ENCODE measurements around the gene VPS50. TPM values are rescaled to one million over a fixed set of nuclear protein-coding genes. Genes with fewer than 3 reads are reported as not detected.

VPS50 gene
- polyA plus RNA-seq, 2 donors = 4.9 to 7.0 TPM

GRCh38 chr7:93238748-93239147 is 6.6 kb downstream of the VPS50 start:
- Histone ChIP-seq H3K27me3 (ENCODE audit: control insufficient read depth in 1 of 2, insufficient read depth in 2 of 2, low read length in 2 of 2) (no peaks in the 10 kb centered on the region), H3K4me3 (ENCODE audit: low read depth in 1 of 2, low read length in 2 of 2) (no peak overlapping the region), H3K27ac (ENCODE audit: low read depth in 2 of 2, low read length in 1 of 2) (no peak overlapping the region), H3K9me3 (ENCODE audit: control insufficient read depth in 2 of 2, insufficient read depth in 1 of 2, low read depth in 1 of 2, low read length in 1 of 2) (no peaks in the 10 kb centered on the region), H3K4me1 (ENCODE audit: control insufficient read depth in 2 of 2, insufficient read depth in 2 of 2, low read length in 1 of 2) (no peaks in the 10 kb centered on the region), H3K36me3 (ENCODE audit: control insufficient read depth in 2 of 2, insufficient read depth in 2 of 2, low read length in 1 of 2) (no peaks in the 10 kb centered on the region)
- WGBS, 2 donors = 84 to 87% methylated on average over 2 of the region's 2 CpGs

GRCh38 chr7:93239824-93240223 is 7.7 kb downstream of the VPS50 start:
- Histone ChIP-seq H3K36me3 (ENCODE audit: control insufficient read depth in 2 of 2, insufficient read depth in 2 of 2, low read length in 1 of 2) (no peaks in the 10 kb centered on the region), H3K27me3 (ENCODE audit: control insufficient read depth in 1 of 2, insufficient read depth in 2 of 2, low read length in 2 of 2) (no peaks in the 10 kb centered on the region), H3K9me3 (ENCODE audit: control insufficient read depth in 2 of 2, insufficient read depth in 1 of 2, low read depth in 1 of 2, low read length in 1 of 2) (no peaks in the 10 kb centered on the region), H3K27ac (ENCODE audit: low read depth in 2 of 2, low read length in 1 of 2) (no peak overlapping the region), H3K4me3 (ENCODE audit: low read depth in 1 of 2, low read length in 2 of 2) (no peak overlapping the region), H3K4me1 (ENCODE audit: control insufficient read depth in 2 of 2, insufficient read depth in 2 of 2, low read length in 1 of 2) (no peaks in the 10 kb centered on the region)
- WGBS, 2 donors = 79 to 86% methylated on average over 4 of the region's 4 CpGs

GRCh38 chr7:93242106-93242505 is 9.9 kb downstream of the VPS50 start:
- no peak overlapping the region for H3K27ac ChIP-seq (ENCODE audit: low read depth in 2 of 2, low read length in 1 of 2)
- no peaks in the 10 kb centered on the region for H3K27me3 ChIP-seq (ENCODE audit: control insufficient read depth in 1 of 2, insufficient read depth in 2 of 2, low read length in 2 of 2)
- no peaks in the 10 kb centered on the region for H3K9me3 ChIP-seq (ENCODE audit: control insufficient read depth in 2 of 2, insufficient read depth in 1 of 2, low read depth in 1 of 2, low read length in 1 of 2)
- no peak overlapping the region for H3K4me3 ChIP-seq (ENCODE audit: low read depth in 1 of 2, low read length in 2 of 2)
- H3K36me3 ChIP-seq (ENCODE audit: control insufficient read depth in 2 of 2, insufficient read depth in 2 of 2, low read length in 1 of 2) = no peaks in the 10 kb centered on the region
- no peaks in the 10 kb centered on the region for H3K4me1 ChIP-seq (ENCODE audit: control insufficient read depth in 2 of 2, insufficient read depth in 2 of 2, low read length in 1 of 2)
- WGBS, 2 donors = 95% methylated on average over 3 of the region's 3 CpGs

GRCh38 chr7:93245525-93246432 is 13.6 kb downstream of the VPS50 start:
- WGBS, 2 donors = 29 to 35% methylated on average over 9 of the region's 9 CpGs
- Histone ChIP-seq H3K4me3 (ENCODE audit: low read depth in 1 of 2, low read length in 2 of 2) (peak overlapping the region in 1 of 2 donors; percentile 13), H3K4me1 (ENCODE audit: control insufficient read depth in 2 of 2, insufficient read depth in 2 of 2, low read length in 1 of 2) (no peaks in the 10 kb centered on the region), H3K27ac (ENCODE audit: low read depth in 2 of 2, low read length in 1 of 2) (no peak overlapping the region), H3K36me3 (ENCODE audit: control insufficient read depth in 2 of 2, insufficient read depth in 2 of 2, low read length in 1 of 2) (no peaks in the 10 kb centered on the region), H3K9me3 (ENCODE audit: control insufficient read depth in 2 of 2, insufficient read depth in 1 of 2, low read depth in 1 of 2, low read length in 1 of 2) (no peaks in the 10 kb centered on the region), H3K27me3 (ENCODE audit: control insufficient read depth in 1 of 2, insufficient read depth in 2 of 2, low read length in 2 of 2) (no peaks in the 10 kb centered on the region)

GRCh38 chr7:93249491-93250148 is 17.5 kb downstream of the VPS50 start:
- no peaks in the 10 kb centered on the region for H3K4me1 ChIP-seq (ENCODE audit: control insufficient read depth in 2 of 2, insufficient read depth in 2 of 2, low read length in 1 of 2)
- no peaks in the 10 kb centered on the region for H3K36me3 ChIP-seq (ENCODE audit: control insufficient read depth in 2 of 2, insufficient read depth in 2 of 2, low read length in 1 of 2)
- no peak overlapping the region for H3K27ac ChIP-seq (ENCODE audit: low read depth in 2 of 2, low read length in 1 of 2)
- H3K4me3 ChIP-seq (ENCODE audit: low read depth in 1 of 2, low read length in 2 of 2) = no peak overlapping the region
- no peaks in the 10 kb centered on the region for H3K27me3 ChIP-seq (ENCODE audit: control insufficient read depth in 1 of 2, insufficient read depth in 2 of 2, low read length in 2 of 2)
- 81% methylated on average over 5 of the region's 5 CpGs for WGBS, 2 donors
- H3K9me3 ChIP-seq (ENCODE audit: control insufficient read depth in 2 of 2, insufficient read depth in 1 of 2, low read depth in 1 of 2, low read length in 1 of 2) = no peaks in the 10 kb centered on the region

GRCh38 chr7:93258661-93259060 is 26.5 kb downstream of the VPS50 start:
- no peaks in the 10 kb centered on the region for H3K9me3 ChIP-seq (ENCODE audit: control insufficient read depth in 2 of 2, insufficient read depth in 1 of 2, low read depth in 1 of 2, low read length in 1 of 2)
- peaks cover 0 to 2% of the 10 kb centered on the region in 2 donors for H3K36me3 ChIP-seq (ENCODE audit: control insufficient read depth in 2 of 2, insufficient read depth in 2 of 2, low read length in 1 of 2)

GRCh38 chr7:93262535-93262934 is 30.4 kb downstream of the VPS50 start:
- Histone ChIP-seq H3K27ac (ENCODE audit: low read depth in 2 of 2, low read length in 1 of 2) (no peak overlapping the region), H3K4me1 (ENCODE audit: control insufficient read depth in 2 of 2, insufficient read depth in 2 of 2, low read length in 1 of 2) (no peaks in the 10 kb centered on the region), H3K27me3 (ENCODE audit: control insufficient read depth in 1 of 2, insufficient read depth in 2 of 2, low read length in 2 of 2) (no peaks in the 10 kb centered on the region), H3K9me3 (ENCODE audit: control insufficient read depth in 2 of 2, insufficient read depth in 1 of 2, low read depth in 1 of 2, low read length in 1 of 2) (no peaks in the 10 kb centered on the region), H3K36me3 (ENCODE audit: control insufficient read depth in 2 of 2, insufficient read depth in 2 of 2, low read length in 1 of 2) (peaks cover 0 to 4% of the 10 kb centered on the region in 2 donors), H3K4me3 (ENCODE audit: low read depth in 1 of 2, low read length in 2 of 2) (no peak overlapping the region)
- WGBS, 2 donors = 88 to 97% methylated on average over 1 of the region's 1 CpG

More at GRCh38 chr7:93258661-93259060, 26.5 kb downstream of the VPS50 start:
- Histone ChIP-seq H3K4me3 (ENCODE audit: low read depth in 1 of 2, low read length in 2 of 2) (no peak overlapping the region), H3K27ac (ENCODE audit: low read depth in 2 of 2, low read length in 1 of 2) (no peak overlapping the region), H3K4me1 (ENCODE audit: control insufficient read depth in 2 of 2, insufficient read depth in 2 of 2, low read length in 1 of 2) (no peaks in the 10 kb centered on the region), H3K27me3 (ENCODE audit: control insufficient read depth in 1 of 2, insufficient read depth in 2 of 2, low read length in 2 of 2) (no peaks in the 10 kb centered on the region)

GRCh38 chr7:93265220-93265619 is 33.1 kb downstream of the VPS50 start:
- H3K4me1 ChIP-seq (ENCODE audit: control insufficient read depth in 2 of 2, insufficient read depth in 2 of 2, low read length in 1 of 2) = no peaks in the 10 kb centered on the region
- WGBS, 2 donors = 73 to 83% methylated on average over 4 of the region's 4 CpGs
- no peaks in the 10 kb centered on the region for H3K27me3 ChIP-seq (ENCODE audit: control insufficient read depth in 1 of 2, insufficient read depth in 2 of 2, low read length in 2 of 2)
- H3K9me3 ChIP-seq (ENCODE audit: control insufficient read depth in 2 of 2, insufficient read depth in 1 of 2, low read depth in 1 of 2, low read length in 1 of 2) = no peaks in the 10 kb centered on the region
- no peak overlapping the region for H3K4me3 ChIP-seq (ENCODE audit: low read depth in 1 of 2, low read length in 2 of 2)
- peaks cover 0 to 4% of the 10 kb centered on the region in 2 donors for H3K36me3 ChIP-seq (ENCODE audit: control insufficient read depth in 2 of 2, insufficient read depth in 2 of 2, low read length in 1 of 2)
- H3K27ac ChIP-seq (ENCODE audit: low read depth in 2 of 2, low read length in 1 of 2) = no peak overlapping the region

GRCh38 chr7:93279541-93279940 is 47.4 kb downstream of the VPS50 start:
- no peaks in the 10 kb centered on the region for H3K9me3 ChIP-seq (ENCODE audit: control insufficient read depth in 2 of 2, insufficient read depth in 1 of 2, low read depth in 1 of 2, low read length in 1 of 2)
- no peaks in the 10 kb centered on the region for H3K4me1 ChIP-seq (ENCODE audit: control insufficient read depth in 2 of 2, insufficient read depth in 2 of 2, low read length in 1 of 2)
- H3K4me3 ChIP-seq (ENCODE audit: low read depth in 1 of 2, low read length in 2 of 2) = no peak overlapping the region
- 92 to 94% methylated on average over 1 of the region's 1 CpG for WGBS, 2 donors
- H3K27ac ChIP-seq (ENCODE audit: low read depth in 2 of 2, low read length in 1 of 2) = no peak overlapping the region
- H3K27me3 ChIP-seq (ENCODE audit: control insufficient read depth in 1 of 2, insufficient read depth in 2 of 2, low read length in 2 of 2) = no peaks in the 10 kb centered on the region
- H3K36me3 ChIP-seq (ENCODE audit: control insufficient read depth in 2 of 2, insufficient read depth in 2 of 2, low read length in 1 of 2) = peaks cover 0 to 4% of the 10 kb centered on the region in 2 donors
